ENCODE results near the gene MARK2. TPM values are rescaled to one million over a fixed set of nuclear protein-coding genes. Genes with fewer than 3 reads are reported as not detected.

MARK2 gene
- total and polyA plus RNA-seq, 2 of the 8 experiments (the other 6 are each of a cell fraction or from before 2014, with no cell fraction given) = 19.3 to 58.5 TPM

- ChIA-PET POLR2A (ENCODE audit: partially characterized antibody) (interaction anchor here (1.6 to 6.2 kb wide), 2 partner anchors 76 to 102 kb away, joined by 3 to 30 read pairs; partner anchors contain the start of gene RCOR2), CTCF (ENCODE audit: partially characterized antibody) (interaction anchor here (0.6 to 4.9 kb wide), 16 partner anchors 15 to 146 kb away, joined by 3 to 19 read pairs (median 4); no protein-coding TSS in a partner anchor)
- no peak for FAIRE-seq
- no peak overlapping the region for H2BK120ac ChIP-seq (replicated peaks; ENCODE audit: low read depth, low read length)
- H3K4me3 ChIP-seq (ENCODE audit: extremely low read depth in 1 of 4, insufficient read depth in 2 of 4, low read depth in 3 of 4, low read length in 4 of 4) = peak overlapping the region in 3 of 4 experiments; percentile 8 to 37 (median 14); a peak in 2 of 8 replicates
- H3K4me2 ChIP-seq (ENCODE audit: insufficient read depth in 1 of 2, low read depth in 2 of 2, low read length in 2 of 2) = peak overlapping the region in 1 of 2 experiments; percentile 99; a peak in 2 of 4 replicates
- no peak overlapping the region for H3K27ac ChIP-seq (ENCODE audit: low read depth, low read length)
- H3K4me1 ChIP-seq (replicated peaks in 1 of 4; ENCODE audit: control insufficient read depth in 3 of 4, insufficient read depth in 4 of 4, low read length in 3 of 4) = peaks cover 30 to 46% (median 38%) of the 10 kb centered on the region in 4 experiments
- H2BK5ac ChIP-seq (ENCODE audit: low read depth, low read length) = no peak overlapping the region
- H3K9me3 ChIP-seq (ENCODE audit: insufficient read depth in 2 of 2, low read depth in 1 of 2, low read length in 1 of 2) = no peaks in the 10 kb centered on the region
- no peak overlapping the region for H2BK12ac ChIP-seq (ENCODE audit: low read depth, low read length)
- H3K36me3 ChIP-seq (ENCODE audit: control insufficient read depth in 2 of 4, insufficient read depth in 4 of 4, low read length in 3 of 4) = no peaks in the 10 kb centered on the region
- no peak overlapping the region for H3K14ac ChIP-seq (ENCODE audit: insufficient read length)
- no peak overlapping the region for H3K56ac ChIP-seq (replicated peaks; ENCODE audit: insufficient read length, low read depth, low read length)
- H2BK15ac ChIP-seq (ENCODE audit: low read length) = peak overlapping the region; percentile 65; the same call in 1 of the 2 replicates
- no peak overlapping the region for H2AK5ac ChIP-seq (ENCODE audit: low read depth, low read length)
- peaks cover 16% of the 10 kb centered on the region for H3K23me2 ChIP-seq (ENCODE audit: low read depth, low read length)
- H4K5ac ChIP-seq (ENCODE audit: insufficient read length, low read depth, low read length) = no peak overlapping the region
- H4K8ac ChIP-seq (ENCODE audit: extremely low read depth, insufficient read depth, low read length) = no peak overlapping the region; the same call in 1 of the 2 replicates
- H3K23ac ChIP-seq (ENCODE audit: insufficient read length) = no peak overlapping the region
- peaks cover 27 to 83% of the 10 kb centered on the region in 2 experiments for H3K79me2 ChIP-seq (ENCODE audit: control insufficient read depth in 1 of 2, insufficient read depth in 2 of 2, low read length in 2 of 2)
- H3K79me1 ChIP-seq (ENCODE audit: low read depth, low read length) = peaks cover 29% of the 10 kb centered on the region
- no peaks in the 10 kb centered on the region for H3K27me3 ChIP-seq (replicated peaks in 1 of 4; ENCODE audit: control insufficient read depth in 3 of 4, extremely low read depth in 1 of 4, insufficient read depth in 3 of 4, low read length in 3 of 4)
- no peak overlapping the region for H4K91ac ChIP-seq (replicated peaks; ENCODE audit: insufficient read length, low read length)
- H2AFZ ChIP-seq (ENCODE audit: low read length) = no peak overlapping the region
- no peak overlapping the region for H3K4ac ChIP-seq (replicated peaks; ENCODE audit: insufficient read length, low read depth, low read length)
- H3K9ac ChIP-seq (replicated peaks in 1 of 4; ENCODE audit: extremely low read depth in 1 of 4, low read depth in 3 of 4, low read length in 3 of 4) = peak overlapping the region in 1 of 4 experiments; percentile 44; a peak in 1 of 7 replicates
- H3K18ac ChIP-seq (ENCODE audit: extremely low read depth, low read length) = no peak overlapping the region; the same call in 1 of the 2 replicates
- H4K20me1 ChIP-seq (replicated peaks in 1 of 2; ENCODE audit: control insufficient read depth in 1 of 2, insufficient read depth in 2 of 2, low read length in 2 of 2) = peaks cover 29 to 34% of the 10 kb centered on the region in 2 experiments
- H2BK20ac ChIP-seq (ENCODE audit: low read length) = no peak overlapping the region
- 73% methylated on average over 1 of the region's 1 CpG; no CpG with 5 or more reads in 1 of the 2 experiments for WGBS, 2 experiments (ENCODE audit: extremely low coverage in 1 of 2, insufficient coverage in 1 of 2, insufficient read length in 1 of 2, insufficient replicate concordance in 2 of 2, low coverage in 1 of 2, low lambda C conversion rate in 2 of 2, missing lambda C conversion rate in 1 of 2)
- DNase-seq (ENCODE audit: low read depth in 1 of 2, low spot score in 2 of 2) = no peak
- TF ChIP-seq SP4 (IDR thresholded peaks at IDR 0.05; ENCODE audit: low read length) (no peak), POU5F1 (IDR thresholded peaks at IDR 0.05; ENCODE audit: low read depth, low read length) (no peak), RXRA (IDR thresholded peaks at IDR 0.05; ENCODE audit: insufficient read depth, low read depth, low read length) (no peak), SUZ12 (IDR thresholded peaks at IDR 0.05; ENCODE audit: low read length) (no peak), SAP30 (IDR thresholded peaks at IDR 0.05; ENCODE audit: insufficient read depth, insufficient replicate concordance, low read length) (no peak), POLR2AphosphoS5 (IDR thresholded peaks at IDR 0.05; ENCODE audit: low read depth, low read length) (no peak), TEAD4 (IDR thresholded peaks at IDR 0.05; ENCODE audit: low read depth, low read length) (no peak), TBP (IDR thresholded peaks at IDR 0.05; ENCODE audit: low read depth, low read length) (no peak), RFX5 (IDR thresholded peaks at IDR 0.05; ENCODE audit: borderline replicate concordance, low read depth, low read length) (no peak), TAF7 (optimal IDR thresholded peaks at IDR 0.05; ENCODE audit: borderline replicate concordance, low read depth, low read length) (no peak)
These were observed 4.1 kb downstream of the MARK2 start for GRCh38 chr11:63843041-63843440.
